Central memory CD4-positive, alpha-beta T cell (primary cell): ENCODE results near the gene BAIAP2L2.
"Not testable (repeated sequence)": the region's sequence is repeated elsewhere in the genome, so short reads cannot be mapped to it uniquely, and the experiment has no call there.

Source experiments
- DNase-seq: peaks from one replicate; pipeline ENCODE4 v3.0.0; 2022
- total RNA-seq, 3 experiments: gene quantifications; one replicate each; lab custom pipeline; 2026; lab: John Stamatoyannopoulos, UW

The BAIAP2L2 gene
- total RNA-seq = 0.39 to 2.7 (median 1.7) reads per million in 3 experiments

- DNase-seq = no peak
Measured at GRCh38 chr22:38110008-38110862, at the start of gene BAIAP2L2. Gene BAIAP2L2, minus strand, starts transcription at chr22:38110684. Its CDS starts 159 bp downstream, at chr22:38110525.

- DNase-seq = no peak
Measured at GRCh38 chr22:38155703-38156102, 45.2 kb upstream of the BAIAP2L2 start.

- DNase-seq = not testable (repeated sequence)
Measured at GRCh38 chr22:38154563-38154915, 44.1 kb upstream of the BAIAP2L2 start.

- no peak for DNase-seq
Measured at GRCh38 chr22:38153821-38154562, 43.5 kb upstream of the BAIAP2L2 start.

- DNase-seq = no peak
Measured at GRCh38 chr22:38151126-38151500, 40.6 kb upstream of the BAIAP2L2 start.

GRCh38 chr22:38148245-38148644 lies 37.8 kb upstream of the BAIAP2L2 start:
- DNase-seq = no peak

GRCh38 chr22:38146166-38146565 lies 35.7 kb upstream of the BAIAP2L2 start:
- not testable (repeated sequence) for DNase-seq

GRCh38 chr22:38144025-38144405 lies 33.5 kb upstream of the BAIAP2L2 start:
- no peak for DNase-seq

GRCh38 chr22:38142606-38143005 lies 32.1 kb upstream of the BAIAP2L2 start:
- no peak for DNase-seq

- no peak for DNase-seq
Measured at GRCh38 chr22:38141217-38141973, 30.9 kb upstream of the BAIAP2L2 start.

- DNase-seq = no peak
Measured at GRCh38 chr22:38139901-38140300, 29.4 kb upstream of the BAIAP2L2 start.

- no peak for DNase-seq
Measured at GRCh38 chr22:38138961-38139360, 28.5 kb upstream of the BAIAP2L2 start.

- no peak for DNase-seq
Measured at GRCh38 chr22:38137876-38138687, 27.6 kb upstream of the BAIAP2L2 start.

GRCh38 chr22:38136607-38137006 lies 26.1 kb upstream of the BAIAP2L2 start:
- no peak for DNase-seq

- DNase-seq = no peak
Measured at GRCh38 chr22:38135133-38135706, 24.7 kb upstream of the BAIAP2L2 start.

- no peak for DNase-seq
Measured at GRCh38 chr22:38133331-38133730, 22.8 kb upstream of the BAIAP2L2 start.

- no peak for DNase-seq
Measured at GRCh38 chr22:38132794-38133193, 22.3 kb upstream of the BAIAP2L2 start.

GRCh38 chr22:38132136-38132535 lies 21.7 kb upstream of the BAIAP2L2 start:
- DNase-seq = no peak

- no peak for DNase-seq
Measured at GRCh38 chr22:38131399-38131798, 20.9 kb upstream of the BAIAP2L2 start.

- DNase-seq = no peak
Measured at GRCh38 chr22:38129856-38130255, 19.4 kb upstream of the BAIAP2L2 start.

GRCh38 chr22:38129021-38129420 lies 18.5 kb upstream of the BAIAP2L2 start:
- DNase-seq = no peak

- DNase-seq = no peak
Measured at GRCh38 chr22:38127869-38128268, 17.4 kb upstream of the BAIAP2L2 start.
